GM19438 (cell line): ENCODE measurements around the gene MAN2B2.

Source experiments
- ATAC-seq: cut with Tn5 transposase; IDR thresholded peaks from one replicate; pipeline ENCODE4 v1.9.1; 2021; ENCODE audit warnings: low read depth; ENCODE audit not compliant: unreplicated experiment

MAN2B2 gene

GRCh38 chr4:6546091-6546490 is 28.9 kb upstream of the MAN2B2 start:
- ATAC-seq: no peak

- ATAC-seq: no peak
Observed at GRCh38 chr4:6546681-6547447, 28.1 kb upstream of the MAN2B2 start.

GRCh38 chr4:6548201-6548881 is 26.6 kb upstream of the MAN2B2 start:
- no peak for ATAC-seq

GRCh38 chr4:6548882-6549230 is 26.1 kb upstream of the MAN2B2 start:
- ATAC-seq: no peak

GRCh38 chr4:6549445-6549844 is 25.5 kb upstream of the MAN2B2 start:
- ATAC-seq: no peak

- no peak for ATAC-seq
Observed at GRCh38 chr4:6549890-6550620, 24.9 kb upstream of the MAN2B2 start.

- ATAC-seq: no peak
Observed at GRCh38 chr4:6550821-6551220, 24.2 kb upstream of the MAN2B2 start.

GRCh38 chr4:6551660-6552059 is 23.3 kb upstream of the MAN2B2 start:
- no peak for ATAC-seq

GRCh38 chr4:6555519-6555918 is 19.5 kb upstream of the MAN2B2 start:
- ATAC-seq: no peak

- no peak for ATAC-seq
Observed at GRCh38 chr4:6556263-6556662, 18.7 kb upstream of the MAN2B2 start.

- no peak for ATAC-seq
Observed at GRCh38 chr4:6557185-6557584, 17.8 kb upstream of the MAN2B2 start.

- no peak for ATAC-seq
Observed at GRCh38 chr4:6557856-6558255, 17.1 kb upstream of the MAN2B2 start.

GRCh38 chr4:6560416-6561172 is 14.4 kb upstream of the MAN2B2 start:
- ATAC-seq: no peak

GRCh38 chr4:6561173-6561516 is 13.8 kb upstream of the MAN2B2 start:
- ATAC-seq: no peak

- ATAC-seq: no peak
Observed at GRCh38 chr4:6561706-6562371, 13.2 kb upstream of the MAN2B2 start.

GRCh38 chr4:6562931-6563901 is 11.8 kb upstream of the MAN2B2 start:
- ATAC-seq: no peak

GRCh38 chr4:6563935-6564645 is 10.9 kb upstream of the MAN2B2 start:
- ATAC-seq: no peak

- no peak for ATAC-seq
Observed at GRCh38 chr4:6565691-6566390, 9.1 kb upstream of the MAN2B2 start.
